Mammary epithelial cell (primary cell): ENCODE data around the gene PRKN.

ENCODE experiments used
- EZH2 ChIP-seq: IDR thresholded peaks from 2 replicates; pipeline ENCODE4 v1.6.1; 2012; ENCODE audit warnings: low read length, inconsistent platforms, borderline replicate concordance
- TF ChIP-seq, protein P1 (sequence below), 2 donors: IDR thresholded peaks in 1 of 2; conservative IDR thresholded peaks in 1 of 2; 2 replicates each; pipeline ENCODE4 v1.5.1; 2011 to 2012; ENCODE audit warnings: inconsistent platforms in 2 of 2, low read length in 2 of 2, mild to moderate bottlenecking in 2 of 2, control low read depth in 1 of 2, low read depth in 1 of 2; ENCODE audit not compliant: insufficient read depth in 1 of 2; ENCODE audit errors: extremely low read depth in 1 of 2

DNA sequence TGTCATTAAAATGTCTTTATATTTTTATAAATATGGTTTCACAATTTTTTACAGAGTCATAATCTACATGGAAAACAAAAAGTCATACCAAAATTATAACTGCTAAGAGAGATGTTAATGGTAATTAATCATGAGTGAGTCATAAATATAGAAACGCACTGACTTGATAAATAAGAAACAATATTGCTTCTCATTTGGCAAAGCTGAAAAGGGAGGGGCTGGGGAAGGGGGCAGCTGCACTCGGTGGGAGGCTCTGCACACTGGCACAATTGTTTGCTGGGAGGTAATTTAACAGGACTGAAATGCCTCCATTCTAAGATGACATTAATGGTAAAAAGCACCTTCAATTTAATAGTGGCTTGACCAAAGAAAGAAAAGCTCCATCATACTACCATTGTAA lies 1320.5 kb downstream of the PRKN start:
- no peak for TF ChIP-seq EZH2
- TF ChIP-seq, protein P1, sequence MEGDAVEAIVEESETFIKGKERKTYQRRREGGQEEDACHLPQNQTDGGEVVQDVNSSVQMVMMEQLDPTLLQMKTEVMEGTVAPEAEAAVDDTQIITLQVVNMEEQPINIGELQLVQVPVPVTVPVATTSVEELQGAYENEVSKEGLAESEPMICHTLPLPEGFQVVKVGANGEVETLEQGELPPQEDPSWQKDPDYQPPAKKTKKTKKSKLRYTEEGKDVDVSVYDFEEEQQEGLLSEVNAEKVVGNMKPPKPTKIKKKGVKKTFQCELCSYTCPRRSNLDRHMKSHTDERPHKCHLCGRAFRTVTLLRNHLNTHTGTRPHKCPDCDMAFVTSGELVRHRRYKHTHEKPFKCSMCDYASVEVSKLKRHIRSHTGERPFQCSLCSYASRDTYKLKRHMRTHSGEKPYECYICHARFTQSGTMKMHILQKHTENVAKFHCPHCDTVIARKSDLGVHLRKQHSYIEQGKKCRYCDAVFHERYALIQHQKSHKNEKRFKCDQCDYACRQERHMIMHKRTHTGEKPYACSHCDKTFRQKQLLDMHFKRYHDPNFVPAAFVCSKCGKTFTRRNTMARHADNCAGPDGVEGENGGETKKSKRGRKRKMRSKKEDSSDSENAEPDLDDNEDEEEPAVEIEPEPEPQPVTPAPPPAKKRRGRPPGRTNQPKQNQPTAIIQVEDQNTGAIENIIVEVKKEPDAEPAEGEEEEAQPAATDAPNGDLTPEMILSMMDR (conservative IDR thresholded peaks at IDR 0.05 in 1 of 2, IDR thresholded peaks at IDR 0.05 in 1 of 2; ENCODE audit: extremely low read depth in 1 of 2, insufficient read depth in 1 of 2, low read depth in 1 of 2, low read length in 2 of 2) = no peak
